Mesangial cell (primary cell): ENCODE measurements around the gene USPL1. TPM values are rescaled to one million over a fixed set of nuclear protein-coding genes. Genes with fewer than 3 reads are reported as not detected.

Experiments
- total RNA-seq: library from RNA; depleted of rRNA; stranded (reverse); fragments of >200 nt; gene quantifications from 2 replicates; pipeline ENCODE4 v1.2.3, GENCODE V29; 2015

The USPL1 gene
- 9.9 and 10.3 TPM in 2 replicates for total RNA-seq

GRCh38 chr13:30617315-30618185 is at the start of gene USPL1:
TSS of gene USPL1 (plus strand) at chr13:30617920. CDS start at chr13:30621141, 3,221 bp downstream.

Other genes starting within 250 kb of the USPL1 start
- not detected in 2 replicates for gene UBE2L5, start 195.4 kb upstream of the USPL1 start, total RNA-seq
- 86.8 and 292 TPM in 2 replicates for gene HMGB1, start 152.0 kb upstream of the USPL1 start, total RNA-seq
- 1.3 and 2.3 TPM in 2 replicates for gene ALOX5AP, start 117.6 kb downstream of the USPL1 start, total RNA-seq